Breast epithelium (tissue), 4 donors: Measurements from ENCODE around the gene IFRD1. TPM values are rescaled to one million over a fixed set of nuclear protein-coding genes. Genes with fewer than 3 reads are reported as not detected.

ENCODE experiments used
- DNase-seq, 2 donors: peaks; one replicate each; pipeline ENCODE4 v3.0.0-alpha.2; 2019; ENCODE audit warnings: low spot score in 2 of 2
- H3K27ac ChIP-seq, 2 donors: fragments of 200-600 bp; sonication (generic) in 1 of 2; one replicate each; pipeline ENCODE4 v1.5.1; 2016 to 2019; ENCODE audit warnings: mild to moderate bottlenecking in 1 of 2
- H3K27me3 ChIP-seq, 2 donors: fragments of 200-600 bp; sonication (generic) in 1 of 2; one replicate each; pipeline versions ENCODE4 v1.5.1 to v1.6.0; 2017 to 2019; ENCODE audit warnings: control low read depth in 1 of 2, mild to moderate bottlenecking in 1 of 2
- H3K36me3 ChIP-seq: fragments of 200-600 bp; one replicate; pipeline ENCODE4 v1.5.1; 2019
- H3K4me1 ChIP-seq, 2 donors: fragments of 200-600 bp; sonication (generic); one replicate each; pipeline ENCODE4 v1.5.1; 2016 to 2019; ENCODE audit warnings: control low read depth in 1 of 2
- H3K4me3 ChIP-seq, 3 donors: fragments of 200-600 bp; sonication (generic); 1 replicate in 2 of 3; 2 replicates in 1 of 3; pipeline ENCODE4 v1.5.1; 2016 to 2019; ENCODE audit warnings: mild to moderate bottlenecking in 3 of 3, moderate library complexity in 2 of 3
- H3K9me3 ChIP-seq, 2 donors: fragments of 200-600 bp; sonication (generic) in 1 of 2; one replicate each; pipeline ENCODE4 v1.5.1; 2016 to 2019; ENCODE audit warnings: control low read depth in 1 of 2
- CTCF ChIP-seq, 3 donors: fragments of 450-650 bp; IDR thresholded peaks; one replicate each; pipeline ENCODE4 v1.5.1; 2016 to 2017; ENCODE audit warnings: antibody characterized with exemption in 3 of 3, mild to moderate bottlenecking in 3 of 3, moderate library complexity in 3 of 3
- POLR2A ChIP-seq: fragments of 450-650 bp; IDR thresholded peaks from one replicate; pipeline ENCODE4 v1.6.1; 2016; ENCODE audit warnings: antibody characterized with exemption, mild to moderate bottlenecking, moderate library complexity
- POLR2AphosphoS5 ChIP-seq, 3 donors: sonication (generic); formaldehyde crosslinking; IDR thresholded peaks; one replicate each; pipeline ENCODE4 v1.6.1; 2017; ENCODE audit warnings: antibody characterized with exemption in 3 of 3
- intact Hi-C: fragments of 100-400 bp; cut with DNase I; formaldehyde crosslinking; loops from one replicate; pipeline ENCODE4 v1.15.1; 2023; ENCODE audit warnings: low total_unique reads
- total RNA-seq, 3 donors: library from RNA; depleted of rRNA; stranded (reverse); fragments of >200 nt; gene quantifications; one replicate each; pipeline ENCODE4 v1.1.0, GENCODE V29; 2016

IFRD1 gene
- total RNA-seq, 3 donors from 2014 or later = 82.7 to 146 (median 91.8) TPM

GRCh38 chr7:112500619-112501018 is 50.4 kb downstream of the IFRD1 start:
- Histone ChIP-seq H3K9me3 (no peaks in the 10 kb centered on the region), H3K27me3 (no peaks in the 10 kb centered on the region), H3K36me3 (no peaks in the 10 kb centered on the region), H3K4me1 (no peaks in the 10 kb centered on the region), H3K4me3 (no peak overlapping the region), H3K27ac (no peak overlapping the region)
- intact Hi-C loops = no loop called here
- DNase-seq = no peak
- no peak for TF ChIP-seq POLR2A
- no peak for TF ChIP-seq CTCF (IDR thresholded peaks at IDR 0.05)
- TF ChIP-seq POLR2AphosphoS5 (IDR thresholded peaks at IDR 0.05) = no peak

- no peaks in the 10 kb centered on the region for H3K4me1 ChIP-seq
- no peaks in the 10 kb centered on the region for H3K27me3 ChIP-seq
- DNase-seq = no peak
- H3K4me3 ChIP-seq = no peak overlapping the region
- no peaks in the 10 kb centered on the region for H3K36me3 ChIP-seq
- H3K9me3 ChIP-seq = no peaks in the 10 kb centered on the region
- intact Hi-C loops = no loop called here
- TF ChIP-seq POLR2A (no peak), POLR2AphosphoS5 (IDR thresholded peaks at IDR 0.05) (no peak), CTCF (IDR thresholded peaks at IDR 0.05) (no peak)
- H3K27ac ChIP-seq = no peak overlapping the region
These were observed 51.7 kb downstream of the IFRD1 start for GRCh38 chr7:112501801-112502503.

GRCh38 chr7:112502700-112503099 is 52.4 kb downstream of the IFRD1 start:
- H3K9me3 ChIP-seq = no peaks in the 10 kb centered on the region
- H3K4me1 ChIP-seq = no peaks in the 10 kb centered on the region
- TF ChIP-seq POLR2A (no peak), POLR2AphosphoS5 (IDR thresholded peaks at IDR 0.05) (no peak), CTCF (IDR thresholded peaks at IDR 0.05) (no peak)
- DNase-seq = no peak
- H3K36me3 ChIP-seq = no peaks in the 10 kb centered on the region
- no peak overlapping the region for H3K27ac ChIP-seq
- intact Hi-C loops = no loop called here
- H3K4me3 ChIP-seq = no peak overlapping the region
- no peaks in the 10 kb centered on the region for H3K27me3 ChIP-seq

GRCh38 chr7:112503361-112503972 is 53.2 kb downstream of the IFRD1 start:
- Histone ChIP-seq H3K4me1 (no peaks in the 10 kb centered on the region), H3K4me3 (no peak overlapping the region), H3K27ac (no peak overlapping the region), H3K27me3 (no peaks in the 10 kb centered on the region), H3K36me3 (no peaks in the 10 kb centered on the region), H3K9me3 (no peaks in the 10 kb centered on the region)
- intact Hi-C loops = no loop called here
- no peak for TF ChIP-seq POLR2AphosphoS5 (IDR thresholded peaks at IDR 0.05)
- TF ChIP-seq POLR2A = no peak
- TF ChIP-seq CTCF (IDR thresholded peaks at IDR 0.05) = no peak
- no peak for DNase-seq

GRCh38 chr7:112504093-112504695 is 53.9 kb downstream of the IFRD1 start:
- no peak for TF ChIP-seq POLR2A
- no peak for TF ChIP-seq POLR2AphosphoS5 (IDR thresholded peaks at IDR 0.05)
- TF ChIP-seq CTCF (IDR thresholded peaks at IDR 0.05) = no peak
- H3K27me3 ChIP-seq = no peaks in the 10 kb centered on the region

More at GRCh38 chr7:112504093-112504695, 53.9 kb downstream of the IFRD1 start:
- no peak overlapping the region for H3K27ac ChIP-seq
- intact Hi-C loops = no loop called here
- no peaks in the 10 kb centered on the region for H3K36me3 ChIP-seq
- H3K4me3 ChIP-seq = no peak overlapping the region
- DNase-seq = no peak
- H3K4me1 ChIP-seq = no peaks in the 10 kb centered on the region
- H3K9me3 ChIP-seq = no peaks in the 10 kb centered on the region
